Epithelial cell of umbilical artery (primary cell): ENCODE data around the gene PRCD. TPM values are rescaled to one million over a fixed set of nuclear protein-coding genes. Genes with fewer than 3 reads are reported as not detected.

Experiments
- total RNA-seq: library from RNA; depleted of rRNA; stranded (reverse); fragments of >200 nt; gene quantifications from 2 replicates; pipeline ENCODE4 v1.2.3, GENCODE V29; 2014

PRCD gene
- total RNA-seq, result not detected in 2 replicates

GRCh38 chr17:76539631-76540271 lies at the start of gene PRCD:
TSS of gene PRCD (plus strand) at chr17:76540044. CDS start at chr17:76540142, 98 bp downstream.

GRCh38 chr17:76501018-76501826 lies 38.6 kb upstream of the PRCD start, which contains the start of gene RHBDF2:
TSS of gene RHBDF2 (minus strand) at chr17:76501423. CDS start at chr17:76481524, 19,899 bp downstream.

GRCh38 chr17:76537578-76538280 lies 2.1 kb upstream of the PRCD start, which contains the start of gene CYGB:
TSS of gene CYGB (minus strand) at chr17:76537709. CDS start at chr17:76537542, 167 bp downstream.

GRCh38 chr17:76585649-76586593 lies 46.1 kb downstream of the PRCD start, which contains the start of gene ST6GALNAC2:
TSS of gene ST6GALNAC2 (minus strand) at chr17:76585860. CDS start at chr17:76585808, 52 bp downstream.

Other genes starting within 250 kb of the PRCD start
- 1.9 and 2.7 TPM in 2 replicates for gene QRICH2, start 231.8 kb upstream of the PRCD start, total RNA-seq
- 38.8 and 47.7 TPM in 2 replicates for gene PRPSAP1, start 186.1 kb upstream of the PRCD start, total RNA-seq
- 30.5 and 148 TPM in 2 replicates for gene SPHK1, start 155.4 kb upstream of the PRCD start, total RNA-seq
- 13.7 and 18.5 TPM in 2 replicates for gene UBE2O, start 86.9 kb upstream of the PRCD start, total RNA-seq
- not detected in 2 replicates for gene AANAT, start 72.4 kb upstream of the PRCD start, total RNA-seq
- 8.1 and 18.1 TPM in 2 replicates for gene RHBDF2, start 38.6 kb upstream of the PRCD start, total RNA-seq
- 0.32 and 0.46 TPM in 2 replicates for gene CYGB, start 2.3 kb upstream of the PRCD start, total RNA-seq
- 0.65 and 1.1 TPM in 2 replicates for gene ST6GALNAC2, start 45.8 kb downstream of the PRCD start, total RNA-seq
- not detected in 2 replicates for gene ST6GALNAC1, start 103.7 kb downstream of the PRCD start, total RNA-seq
- gene MXRA7, start 170.9 kb downstream of the PRCD start, total RNA-seq, result 63.3 and 114 TPM in 2 replicates
- 22.4 and 22.9 TPM in 2 replicates for gene JMJD6, start 186.6 kb downstream of the PRCD start, total RNA-seq
- gene METTL23, start 186.8 kb downstream of the PRCD start, total RNA-seq, result 22.4 and 24.0 TPM in 2 replicates
- 189 and 281 TPM in 2 replicates for gene SRSF2, start 197.3 kb downstream of the PRCD start, total RNA-seq
- gene MFSD11, start 198.1 kb downstream of the PRCD start, total RNA-seq, result 22.1 and 28.9 TPM in 2 replicates